Liver (tissue), 3 donors: Measurements from ENCODE around the gene MMEL1.

Experiments used
- CTCF ChIP-seq: fragments of 150-350 bp; IDR thresholded peaks from 2 replicates; pipeline ENCODE4 v1.5.1; 2017; ENCODE audit warnings: improper control_type of control experiment, low read depth, low read length; ENCODE audit not compliant: missing input control
- RAD21 ChIP-seq, 2 donors: IDR thresholded peaks; 2 replicates each; pipeline ENCODE4 v1.6.1; 2016; ENCODE audit warnings: antibody characterized with exemption in 2 of 2, mild to moderate bottlenecking in 2 of 2
- REST ChIP-seq: IDR thresholded peaks from 2 replicates; pipeline ENCODE4 v1.6.1; 2016; ENCODE audit warnings: antibody characterized with exemption, mild to moderate bottlenecking
- RXRA ChIP-seq, 2 donors: IDR thresholded peaks; 2 replicates each; pipeline ENCODE4 v1.6.1; 2017 to 2018; ENCODE audit warnings: antibody characterized with exemption in 2 of 2, mild to moderate bottlenecking in 1 of 2
- TAF1 ChIP-seq: conservative IDR thresholded peaks from 2 replicates; pipeline ENCODE4 v1.6.1; 2016; ENCODE audit warnings: antibody characterized with exemption, mild to moderate bottlenecking
- YY1 ChIP-seq: IDR thresholded peaks from 2 replicates; pipeline ENCODE4 v1.6.1; 2016; ENCODE audit warnings: antibody characterized with exemption, mild to moderate bottlenecking
- donor health status: healthy.
- donor health status: healthy.

GRCh38 chr1:2614145-2614544 is 18.7 kb downstream of the MMEL1 start:
- TF ChIP-seq YY1 (no peak), CTCF (no peak), TAF1 (no peak), REST (no peak), RXRA (IDR thresholded peaks at IDR 0.05) (no peak), RAD21 (IDR thresholded peaks at IDR 0.05) (no peak)
